ENCODE measurements around the gene LUM.

The LUM gene

DNA sequence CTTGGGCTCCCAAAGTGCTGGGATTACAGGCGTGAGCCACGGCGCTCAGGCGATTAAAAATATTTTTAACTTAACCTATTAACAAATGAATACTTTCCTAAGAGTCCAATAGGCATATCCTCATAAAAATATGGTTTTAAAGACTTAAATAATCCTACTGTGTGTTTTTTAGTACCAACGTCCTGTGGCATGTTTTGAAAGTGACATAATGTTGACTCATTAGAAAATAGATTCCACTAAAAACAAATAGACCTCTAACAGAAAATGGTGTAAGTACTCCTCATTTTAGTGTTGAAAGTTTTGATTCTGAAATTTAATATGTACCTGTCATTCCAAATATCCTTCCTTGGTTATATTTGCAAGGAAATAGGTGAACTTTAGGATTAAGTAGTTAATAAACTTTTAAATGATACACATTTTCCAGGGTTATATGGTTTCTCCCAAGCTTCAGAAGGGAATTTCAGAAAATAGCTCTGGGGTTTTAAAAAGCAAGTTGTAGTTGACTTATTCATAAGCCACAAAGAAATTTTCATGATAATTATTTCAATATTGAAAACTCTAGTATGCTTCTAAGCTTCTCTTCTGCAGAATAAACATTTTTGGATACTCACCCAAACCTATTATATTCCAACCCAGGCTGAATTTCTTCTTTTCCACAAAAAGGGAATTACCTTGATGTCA is 12.1 kb upstream of the LUM start:
- H3K36me3 ChIP-seq (ENCODE audit: control insufficient read depth, insufficient read depth, low read length), result no peaks in the 10 kb centered on the region
- no peaks in the 10 kb centered on the region for H3K27me3 ChIP-seq (ENCODE audit: insufficient read depth, low read length, poor library complexity)
- no peak overlapping the region for H3K27ac ChIP-seq (ENCODE audit: low read depth, low read length)
- H3K4ac ChIP-seq (ENCODE audit: low read depth, low read length), result no peak overlapping the region
- no peak overlapping the region for H3K4me3 ChIP-seq (ENCODE audit: low read length)
- no peak overlapping the region for H3K23ac ChIP-seq (ENCODE audit: low read length)
- H3K18ac ChIP-seq (ENCODE audit: low read length), result no peak overlapping the region
- H3K9ac ChIP-seq (ENCODE audit: low read length), result no peak overlapping the region
- no peak for DNase-seq
- H3K4me2 ChIP-seq (ENCODE audit: low read length), result no peak overlapping the region
- no peaks in the 10 kb centered on the region for H3K4me1 ChIP-seq (ENCODE audit: control insufficient read depth, low read depth, low read length)
- no peaks in the 10 kb centered on the region for H3K79me2 ChIP-seq (ENCODE audit: control insufficient read depth, insufficient read depth, low read length)
- H3K56ac ChIP-seq (ENCODE audit: low read length), result no peak overlapping the region
- no peaks in the 10 kb centered on the region for H3K79me1 ChIP-seq (ENCODE audit: low read length)
- H2BK120ac ChIP-seq (ENCODE audit: low read depth, low read length), result no peak overlapping the region
- no peak overlapping the region for H2BK15ac ChIP-seq (replicated peaks; ENCODE audit: low read depth)
- H2AK5ac ChIP-seq (ENCODE audit: low read length), result no peak overlapping the region
- no peak overlapping the region for H4K8ac ChIP-seq (ENCODE audit: low read depth, low read length)
- H2BK5ac ChIP-seq (ENCODE audit: low read length), result no peak overlapping the region
- no peak overlapping the region for H4K5ac ChIP-seq (ENCODE audit: low read length)
- WGBS (ENCODE audit: extremely low coverage, insufficient coverage, low lambda C conversion rate), result no CpG with 5 or more reads among the region's 5 CpGs

- Histone ChIP-seq H3K4me3 (ENCODE audit: low read length) (no peak overlapping the region), H3K27ac (ENCODE audit: low read depth, low read length) (no peak overlapping the region), H3K4ac (ENCODE audit: low read depth, low read length) (no peak overlapping the region), H4K5ac (ENCODE audit: low read length) (no peak overlapping the region), H3K36me3 (ENCODE audit: control insufficient read depth, insufficient read depth, low read length) (no peaks in the 10 kb centered on the region), H3K18ac (ENCODE audit: low read length) (no peak overlapping the region), H2AK5ac (ENCODE audit: low read length) (no peak overlapping the region), H2BK120ac (ENCODE audit: low read depth, low read length) (no peak overlapping the region), H3K4me2 (ENCODE audit: low read length) (no peak overlapping the region), H3K79me1 (ENCODE audit: low read length) (no peaks in the 10 kb centered on the region), H2BK5ac (ENCODE audit: low read length) (no peak overlapping the region), H3K9ac (ENCODE audit: low read length) (no peak overlapping the region), H3K23ac (ENCODE audit: low read length) (no peak overlapping the region), H3K4me1 (ENCODE audit: control insufficient read depth, low read depth, low read length) (no peaks in the 10 kb centered on the region), H3K56ac (ENCODE audit: low read length) (no peak overlapping the region), H4K8ac (ENCODE audit: low read depth, low read length) (no peak overlapping the region), H3K79me2 (ENCODE audit: control insufficient read depth, insufficient read depth, low read length) (no peaks in the 10 kb centered on the region), H3K27me3 (ENCODE audit: insufficient read depth, low read length, poor library complexity) (no peaks in the 10 kb centered on the region), H2BK15ac (replicated peaks; ENCODE audit: low read depth) (no peak overlapping the region)
- DNase-seq, result no peak
These were observed 9.5 kb upstream of the LUM start for GRCh38 chr12:91120781-91121180.

- no peak for DNase-seq
- Histone ChIP-seq H3K4me2 (ENCODE audit: low read length) (no peak overlapping the region), H3K79me1 (ENCODE audit: low read length) (no peaks in the 10 kb centered on the region), H3K56ac (ENCODE audit: low read length) (no peak overlapping the region), H2BK15ac (replicated peaks; ENCODE audit: low read depth) (no peak overlapping the region), H4K8ac (ENCODE audit: low read depth, low read length) (no peak overlapping the region), H3K18ac (ENCODE audit: low read length) (no peak overlapping the region), H2AK5ac (ENCODE audit: low read length) (no peak overlapping the region), H3K27ac (ENCODE audit: low read depth, low read length) (no peak overlapping the region), H2BK5ac (ENCODE audit: low read length) (no peak overlapping the region), H3K4me1 (ENCODE audit: control insufficient read depth, low read depth, low read length) (no peaks in the 10 kb centered on the region), H2BK120ac (ENCODE audit: low read depth, low read length) (no peak overlapping the region), H3K79me2 (ENCODE audit: control insufficient read depth, insufficient read depth, low read length) (no peaks in the 10 kb centered on the region), H3K36me3 (ENCODE audit: control insufficient read depth, insufficient read depth, low read length) (no peaks in the 10 kb centered on the region), H3K4me3 (ENCODE audit: low read length) (no peak overlapping the region), H3K23ac (ENCODE audit: low read length) (no peak overlapping the region), H4K5ac (ENCODE audit: low read length) (no peak overlapping the region), H3K9ac (ENCODE audit: low read length) (no peak overlapping the region), H3K27me3 (ENCODE audit: insufficient read depth, low read length, poor library complexity) (no peaks in the 10 kb centered on the region), H3K4ac (ENCODE audit: low read depth, low read length) (no peak overlapping the region)
- WGBS (ENCODE audit: extremely low coverage, insufficient coverage, low lambda C conversion rate), result no CpG with 5 or more reads among the region's 1 CpG
These were observed 7.8 kb upstream of the LUM start for GRCh38 chr12:91119089-91119488.

DNA sequence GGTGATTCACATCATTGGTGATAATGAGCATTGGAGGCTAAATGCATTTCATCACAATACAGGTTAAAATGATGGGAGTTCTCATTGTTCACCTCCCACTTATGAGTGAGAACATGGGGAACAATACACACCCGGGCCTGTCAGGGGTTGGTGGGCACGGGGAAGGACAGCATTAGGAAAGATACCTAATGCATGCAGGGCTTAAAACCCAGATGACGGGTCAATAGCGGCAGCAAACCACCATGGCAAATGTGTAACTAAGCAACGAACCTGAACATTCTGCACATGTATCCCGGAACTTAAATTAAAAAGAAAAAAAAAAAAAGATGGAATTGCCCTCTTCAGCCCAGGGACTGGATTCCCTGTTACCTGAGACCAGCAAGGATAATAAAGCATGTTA is 2.3 kb upstream of the LUM start:
- WGBS (ENCODE audit: extremely low coverage, insufficient coverage, low lambda C conversion rate), result no CpG with 5 or more reads among the region's 6 CpGs
- DNase-seq, result no peak
- no peaks in the 10 kb centered on the region for H3K4me1 ChIP-seq (ENCODE audit: control insufficient read depth, low read depth, low read length)

DNA sequence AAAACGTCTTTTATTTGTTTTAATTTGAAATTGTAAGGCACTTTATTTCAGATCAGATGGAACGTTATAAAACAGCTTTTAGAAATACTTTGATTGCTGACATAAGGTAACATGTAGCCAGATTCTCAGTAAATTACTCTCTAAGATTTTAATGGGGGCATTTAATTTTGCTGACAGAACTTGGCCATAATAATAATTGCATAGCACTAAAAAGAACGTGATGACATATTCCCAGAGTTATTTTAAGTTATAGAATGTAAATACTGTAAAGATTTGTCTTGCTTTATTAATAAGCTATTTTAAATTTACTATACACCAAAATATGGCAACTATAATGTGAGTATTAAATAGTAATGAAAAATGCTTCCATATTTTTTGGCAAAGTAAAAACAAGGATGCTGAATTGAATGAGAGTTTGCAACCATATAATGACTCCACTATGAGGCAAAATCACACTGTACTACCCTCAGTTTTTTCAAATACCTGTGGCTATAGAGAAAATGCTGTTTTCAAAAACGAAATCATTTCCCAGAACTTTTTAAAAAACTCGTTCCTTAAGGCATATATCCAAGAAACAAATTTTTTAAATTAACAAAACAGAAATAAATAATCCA is 876 bp downstream of the LUM start:
- H3K27ac ChIP-seq (ENCODE audit: low read depth, low read length), result no peak overlapping the region
- no peak overlapping the region for H3K4me3 ChIP-seq (ENCODE audit: low read length)
- H3K4me1 ChIP-seq (ENCODE audit: control insufficient read depth, low read depth, low read length), result no peaks in the 10 kb centered on the region
- H2BK15ac ChIP-seq (replicated peaks; ENCODE audit: low read depth), result no peak overlapping the region
- H3K36me3 ChIP-seq (ENCODE audit: control insufficient read depth, insufficient read depth, low read length), result no peaks in the 10 kb centered on the region
- H2BK5ac ChIP-seq (ENCODE audit: low read length), result no peak overlapping the region
- H3K18ac ChIP-seq (ENCODE audit: low read length), result no peak overlapping the region
- WGBS (ENCODE audit: extremely low coverage, insufficient coverage, low lambda C conversion rate), result no CpG with 5 or more reads among the region's 5 CpGs
- H4K5ac ChIP-seq (ENCODE audit: low read length), result no peak overlapping the region
- no peak overlapping the region for H4K8ac ChIP-seq (ENCODE audit: low read depth, low read length)
- H3K4ac ChIP-seq (ENCODE audit: low read depth, low read length), result no peak overlapping the region
- no peak overlapping the region for H3K4me2 ChIP-seq (ENCODE audit: low read length)
- no peak overlapping the region for H2BK120ac ChIP-seq (ENCODE audit: low read depth, low read length)
- H2AK5ac ChIP-seq (ENCODE audit: low read length), result no peak overlapping the region
- DNase-seq, result no peak
- H3K79me2 ChIP-seq (ENCODE audit: control insufficient read depth, insufficient read depth, low read length), result no peaks in the 10 kb centered on the region
- H3K56ac ChIP-seq (ENCODE audit: low read length), result no peak overlapping the region
- H3K9ac ChIP-seq (ENCODE audit: low read length), result no peak overlapping the region
- no peaks in the 10 kb centered on the region for H3K27me3 ChIP-seq (ENCODE audit: insufficient read depth, low read length, poor library complexity)
- H3K79me1 ChIP-seq (ENCODE audit: low read length), result no peaks in the 10 kb centered on the region
- no peak overlapping the region for H3K23ac ChIP-seq (ENCODE audit: low read length)

More for the DNA sequence above, 2.3 kb upstream of the LUM start:
- H3K4ac ChIP-seq (ENCODE audit: low read depth, low read length), result no peak overlapping the region
- no peak overlapping the region for H4K5ac ChIP-seq (ENCODE audit: low read length)
- no peak overlapping the region for H3K23ac ChIP-seq (ENCODE audit: low read length)
- H3K18ac ChIP-seq (ENCODE audit: low read length), result no peak overlapping the region
- no peaks in the 10 kb centered on the region for H3K27me3 ChIP-seq (ENCODE audit: insufficient read depth, low read length, poor library complexity)
- H2BK5ac ChIP-seq (ENCODE audit: low read length), result no peak overlapping the region
- H3K56ac ChIP-seq (ENCODE audit: low read length), result no peak overlapping the region
- no peak overlapping the region for H2BK15ac ChIP-seq (replicated peaks; ENCODE audit: low read depth)
- H3K79me2 ChIP-seq (ENCODE audit: control insufficient read depth, insufficient read depth, low read length), result no peaks in the 10 kb centered on the region
- no peaks in the 10 kb centered on the region for H3K79me1 ChIP-seq (ENCODE audit: low read length)
- no peak overlapping the region for H3K4me3 ChIP-seq (ENCODE audit: low read length)
- no peak overlapping the region for H4K8ac ChIP-seq (ENCODE audit: low read depth, low read length)
- H3K4me2 ChIP-seq (ENCODE audit: low read length), result no peak overlapping the region
- no peak overlapping the region for H3K9ac ChIP-seq (ENCODE audit: low read length)
- H2BK120ac ChIP-seq (ENCODE audit: low read depth, low read length), result no peak overlapping the region
- no peak overlapping the region for H2AK5ac ChIP-seq (ENCODE audit: low read length)
- H3K36me3 ChIP-seq (ENCODE audit: control insufficient read depth, insufficient read depth, low read length), result no peaks in the 10 kb centered on the region
- no peak overlapping the region for H3K27ac ChIP-seq (ENCODE audit: low read depth, low read length)

All from mesendoderm (in vitro differentiated cells).